Suprapubic skin (tissue), 4 donors: ENCODE results near the gene IFT27. TPM values are rescaled to one million over a fixed set of nuclear protein-coding genes. Genes with fewer than 3 reads are reported as not detected.

Experiments
- DNase-seq, 2 donors: peaks; one replicate each; pipeline ENCODE4 v3.0.0-alpha.2; 2019; ENCODE audit warnings: low spot score in 2 of 2
- H3K27ac ChIP-seq: fragments of 200-600 bp; sonication (generic); one replicate; pipeline ENCODE4 v1.5.1; 2019
- H3K27me3 ChIP-seq: fragments of 200-600 bp; sonication (generic); one replicate; pipeline ENCODE4 v1.5.1; 2019
- H3K36me3 ChIP-seq: fragments of 200-600 bp; sonication (generic); one replicate; pipeline ENCODE4 v1.5.1; 2019
- H3K4me1 ChIP-seq: fragments of 200-600 bp; sonication (generic); one replicate; pipeline ENCODE4 v1.5.1; 2019
- H3K4me3 ChIP-seq: fragments of 200-600 bp; sonication (generic); one replicate; pipeline ENCODE4 v1.5.1; 2019; ENCODE audit warnings: mild to moderate bottlenecking
- H3K9me3 ChIP-seq: fragments of 200-600 bp; sonication (generic); one replicate; pipeline ENCODE4 v1.5.1; 2019
- EP300 ChIP-seq: sonication (generic); formaldehyde crosslinking; IDR thresholded peaks from one replicate; pipeline ENCODE4 v1.6.1; 2017; ENCODE audit warnings: antibody characterized with exemption
- POLR2A ChIP-seq, 2 donors: fragments of 450-650 bp; IDR thresholded peaks; one replicate each; pipeline ENCODE4 v1.6.1; 2017; ENCODE audit warnings: antibody characterized with exemption in 2 of 2, mild to moderate bottlenecking in 2 of 2, moderate library complexity in 2 of 2
- POLR2AphosphoS5 ChIP-seq, 3 donors: sonication (generic); formaldehyde crosslinking; IDR thresholded peaks; one replicate each; pipeline ENCODE4 v1.6.1; 2017; ENCODE audit warnings: antibody characterized with exemption in 3 of 3
- WGBS: methylation state at CpG from one replicate; pipeline ENCODE4 v1.1.5; 2018; 5-methylcytosine and 5-hydroxymethylcytosine counted together
- total RNA-seq, 4 donors: library from RNA; depleted of rRNA; stranded (reverse); fragments of >200 nt; gene quantifications; one replicate each; pipeline ENCODE4 v1.1.0, GENCODE V29; 2016
- TF ChIP-seq, protein P1 (sequence below), 2 donors: fragments of 200-600 bp in 1 of 2; fragments of 450-650 bp in 1 of 2; sonication (generic) in 1 of 2; IDR thresholded peaks; one replicate each; pipeline ENCODE4 v1.5.1; 2016 to 2019; ENCODE audit warnings: antibody characterized with exemption in 2 of 2, mild to moderate bottlenecking in 1 of 2, moderate library complexity in 1 of 2

IFT27 gene
- total RNA-seq, 4 donors from 2014 or later = 8.2 to 29.0 (median 17.7) TPM

DNA sequence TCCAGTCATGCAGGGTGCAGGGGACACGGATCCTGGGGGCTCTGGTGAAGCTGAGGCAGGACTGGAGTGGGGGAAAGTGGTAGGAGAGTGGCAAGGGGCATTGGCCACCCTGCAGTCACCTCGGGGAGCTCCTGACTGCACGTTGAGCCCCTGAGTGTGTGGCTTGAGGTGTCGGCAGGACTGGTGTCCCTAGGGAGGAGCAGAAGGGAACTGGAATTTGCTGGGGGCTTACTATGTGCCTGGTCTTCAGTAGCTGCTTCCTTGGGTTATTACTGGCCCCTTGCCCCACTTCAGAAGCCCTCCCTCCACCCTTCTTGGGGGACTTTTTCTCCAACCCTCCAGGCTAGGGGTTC, 31.5 kb downstream of the IFT27 start:
- 30% methylated on average over 2 of the region's 4 CpGs for WGBS

DNA sequence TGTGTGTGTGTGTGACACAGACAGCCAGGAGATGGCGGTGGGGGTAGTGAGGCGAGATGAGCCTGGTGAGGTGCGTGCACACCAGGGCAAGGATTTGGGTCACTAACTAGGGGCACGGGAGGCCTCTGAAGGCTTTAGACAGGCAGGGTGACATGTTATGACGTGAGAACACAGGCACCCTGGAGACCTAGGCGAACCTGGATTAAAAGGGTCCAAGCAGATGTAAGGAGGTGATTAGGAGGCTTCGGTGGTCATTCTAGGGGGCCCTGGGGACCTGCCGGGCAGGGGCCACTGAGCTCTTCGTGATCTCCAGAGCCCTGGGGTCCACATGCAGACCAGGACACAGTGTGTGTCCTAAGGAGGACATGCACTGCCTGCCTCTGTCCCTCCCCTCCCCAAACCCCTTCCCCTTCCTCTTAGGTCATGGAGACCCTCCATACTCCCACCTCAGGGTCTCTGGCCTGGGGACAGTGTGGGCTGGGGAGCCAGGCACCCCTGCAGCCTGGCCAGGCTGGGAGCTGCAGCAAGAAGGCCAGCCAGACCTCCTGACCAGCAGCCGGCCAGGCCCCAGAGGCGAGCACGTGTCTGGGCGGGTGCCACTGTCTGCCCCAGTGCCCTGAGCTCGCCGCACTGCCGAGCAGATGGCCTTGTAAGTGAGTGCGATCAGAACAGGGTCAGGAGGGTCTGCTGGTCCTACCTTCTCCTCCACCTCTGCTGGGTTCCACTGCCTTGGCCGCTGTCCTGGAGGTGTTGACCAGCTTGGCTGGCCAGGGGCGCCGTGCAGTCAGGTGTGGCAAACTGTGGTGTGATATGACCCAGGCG, 32.1 kb downstream of the IFT27 start:
- 79% methylated on average over 12 of the region's 21 CpGs for WGBS
- peaks cover 37% of the 10 kb centered on the region for H3K27me3 ChIP-seq
- H3K4me3 ChIP-seq = no peak overlapping the region
- H3K4me1 ChIP-seq = peaks cover 6% of the 10 kb centered on the region
- no peaks in the 10 kb centered on the region for H3K36me3 ChIP-seq
- H3K27ac ChIP-seq = no peak overlapping the region
- DNase-seq = peak; percentile 53 to 72
- TF ChIP-seq POLR2A (IDR thresholded peaks at IDR 0.05) (no peak), EP300 (no peak), POLR2AphosphoS5 (IDR thresholded peaks at IDR 0.05) (no peak)
- TF ChIP-seq, protein P1, sequence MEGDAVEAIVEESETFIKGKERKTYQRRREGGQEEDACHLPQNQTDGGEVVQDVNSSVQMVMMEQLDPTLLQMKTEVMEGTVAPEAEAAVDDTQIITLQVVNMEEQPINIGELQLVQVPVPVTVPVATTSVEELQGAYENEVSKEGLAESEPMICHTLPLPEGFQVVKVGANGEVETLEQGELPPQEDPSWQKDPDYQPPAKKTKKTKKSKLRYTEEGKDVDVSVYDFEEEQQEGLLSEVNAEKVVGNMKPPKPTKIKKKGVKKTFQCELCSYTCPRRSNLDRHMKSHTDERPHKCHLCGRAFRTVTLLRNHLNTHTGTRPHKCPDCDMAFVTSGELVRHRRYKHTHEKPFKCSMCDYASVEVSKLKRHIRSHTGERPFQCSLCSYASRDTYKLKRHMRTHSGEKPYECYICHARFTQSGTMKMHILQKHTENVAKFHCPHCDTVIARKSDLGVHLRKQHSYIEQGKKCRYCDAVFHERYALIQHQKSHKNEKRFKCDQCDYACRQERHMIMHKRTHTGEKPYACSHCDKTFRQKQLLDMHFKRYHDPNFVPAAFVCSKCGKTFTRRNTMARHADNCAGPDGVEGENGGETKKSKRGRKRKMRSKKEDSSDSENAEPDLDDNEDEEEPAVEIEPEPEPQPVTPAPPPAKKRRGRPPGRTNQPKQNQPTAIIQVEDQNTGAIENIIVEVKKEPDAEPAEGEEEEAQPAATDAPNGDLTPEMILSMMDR (IDR thresholded peaks at IDR 0.05) = no peak
- H3K9me3 ChIP-seq = no peaks in the 10 kb centered on the region

More for the DNA sequence above, 31.5 kb downstream of the IFT27 start:
- Histone ChIP-seq H3K36me3 (no peaks in the 10 kb centered on the region), H3K4me3 (no peak overlapping the region), H3K27me3 (peaks cover 33% of the 10 kb centered on the region), H3K4me1 (peaks cover 6% of the 10 kb centered on the region), H3K9me3 (no peaks in the 10 kb centered on the region), H3K27ac (no peak overlapping the region)
- TF ChIP-seq, protein P1 (IDR thresholded peaks at IDR 0.05) = no peak
- TF ChIP-seq EP300 (no peak), POLR2A (IDR thresholded peaks at IDR 0.05) (no peak), POLR2AphosphoS5 (IDR thresholded peaks at IDR 0.05) (no peak)
- no peak for DNase-seq

DNA sequence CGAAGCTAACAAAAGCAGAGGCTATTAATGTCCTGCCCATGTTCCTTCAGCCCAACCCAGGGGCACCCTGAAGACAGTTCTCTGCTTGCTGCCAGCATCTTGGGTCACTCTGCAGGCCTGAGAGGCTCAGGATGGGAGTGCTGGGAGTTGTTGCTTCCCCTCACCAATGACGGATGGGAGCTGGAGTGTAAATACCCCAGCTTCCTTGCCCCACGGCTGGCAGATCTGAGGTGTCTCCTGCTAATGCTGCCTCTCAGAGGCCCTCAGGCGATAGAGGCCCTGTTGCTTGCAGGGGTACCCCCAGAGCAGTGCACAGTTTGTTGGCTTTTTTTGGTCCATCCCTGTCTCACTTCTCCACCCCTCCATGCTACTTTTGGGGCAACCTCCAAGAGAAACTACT, 32.9 kb downstream of the IFT27 start:
- no peak overlapping the region for H3K27ac ChIP-seq
- peak; percentile 32 to 56 for DNase-seq
- TF ChIP-seq, protein P1 (IDR thresholded peaks at IDR 0.05) = no peak
- TF ChIP-seq POLR2AphosphoS5 (IDR thresholded peaks at IDR 0.05) = no peak
- TF ChIP-seq EP300 = no peak
- TF ChIP-seq POLR2A (IDR thresholded peaks at IDR 0.05) = no peak
- no peak overlapping the region for H3K4me3 ChIP-seq
- H3K9me3 ChIP-seq = no peaks in the 10 kb centered on the region
- H3K4me1 ChIP-seq = peaks cover 12% of the 10 kb centered on the region
- peaks cover 43% of the 10 kb centered on the region for H3K27me3 ChIP-seq
- WGBS = 91% methylated on average over 4 of the region's 4 CpGs
- no peaks in the 10 kb centered on the region for H3K36me3 ChIP-seq

DNA sequence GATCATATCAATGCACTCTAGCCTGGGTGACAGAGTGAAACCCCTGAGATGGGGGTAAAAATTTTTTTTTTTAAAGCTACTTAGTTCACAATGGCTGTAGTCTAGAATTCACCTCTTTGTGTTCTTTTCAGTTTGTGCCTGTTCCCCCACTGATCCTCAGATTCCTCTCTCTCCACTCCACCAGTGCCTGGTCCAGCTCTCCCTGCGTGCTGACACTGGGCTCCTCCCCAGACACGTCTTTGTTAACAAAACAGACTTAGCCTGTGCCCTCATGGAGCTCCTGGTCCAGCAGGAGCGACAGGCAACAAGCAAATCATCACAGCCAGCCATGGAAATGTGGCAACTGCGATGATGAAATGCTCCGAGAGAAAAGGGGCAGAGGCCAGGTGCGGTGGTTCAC, 34.0 kb downstream of the IFT27 start:
- Histone ChIP-seq H3K36me3 (no peaks in the 10 kb centered on the region), H3K27ac (no peak overlapping the region), H3K4me1 (peaks cover 22% of the 10 kb centered on the region), H3K9me3 (no peaks in the 10 kb centered on the region), H3K27me3 (peaks cover 51% of the 10 kb centered on the region), H3K4me3 (no peak overlapping the region)
- no peak for TF ChIP-seq POLR2A (IDR thresholded peaks at IDR 0.05)
- no peak for TF ChIP-seq POLR2AphosphoS5 (IDR thresholded peaks at IDR 0.05)
- TF ChIP-seq, protein P1 (IDR thresholded peaks at IDR 0.05) = no peak
- no peak for TF ChIP-seq EP300
- WGBS = 48% methylated on average over 6 of the region's 6 CpGs
- DNase-seq = peak; percentile 11 to 16

DNA sequence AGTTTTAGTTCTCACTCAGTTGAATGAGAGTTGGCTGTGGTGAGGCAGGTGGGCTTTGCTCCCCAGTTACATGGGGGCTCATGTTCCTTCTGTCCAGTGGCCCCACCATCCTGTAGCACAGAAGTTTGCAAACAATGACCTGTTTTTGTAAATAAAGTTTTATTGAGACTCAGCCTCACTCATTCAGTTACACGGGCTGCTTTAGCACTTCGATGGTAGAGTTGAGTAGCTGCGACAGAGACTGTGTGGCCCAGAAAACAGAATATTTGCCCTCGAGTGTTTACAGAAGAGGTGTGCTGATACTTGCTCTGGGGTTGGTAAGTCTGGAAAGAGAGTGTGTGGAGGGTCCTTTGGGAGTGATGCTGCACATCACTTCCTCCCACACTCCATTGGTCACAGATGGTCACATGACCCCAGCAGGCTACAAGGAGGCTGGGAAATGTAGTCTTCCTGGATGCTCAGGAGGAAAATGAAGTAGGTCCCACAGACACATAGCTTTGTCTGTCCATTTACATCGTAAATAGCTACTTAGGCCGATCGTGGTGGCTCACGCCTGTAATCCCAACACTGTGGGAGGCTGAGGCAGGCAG, 34.6 kb downstream of the IFT27 start:
- no peak overlapping the region for H3K27ac ChIP-seq
- no peaks in the 10 kb centered on the region for H3K36me3 ChIP-seq
- WGBS = 80% methylated on average over 8 of the region's 8 CpGs
- DNase-seq = peak in 1 of 2 donors; percentile 24
- H3K9me3 ChIP-seq = no peaks in the 10 kb centered on the region
- H3K4me1 ChIP-seq = peaks cover 28% of the 10 kb centered on the region
- TF ChIP-seq, protein P1 (IDR thresholded peaks at IDR 0.05) = no peak
- no peak for TF ChIP-seq EP300
- no peak for TF ChIP-seq POLR2AphosphoS5 (IDR thresholded peaks at IDR 0.05)
- no peak for TF ChIP-seq POLR2A (IDR thresholded peaks at IDR 0.05)
- H3K4me3 ChIP-seq = no peak overlapping the region
- peaks cover 58% of the 10 kb centered on the region for H3K27me3 ChIP-seq
